B cell (primary cell): ENCODE data around the gene TDO2.

Experiments
- EZH2 ChIP-seq: IDR thresholded peaks from 2 replicates; pipeline ENCODE4 v1.6.1; 2012; ENCODE audit warnings: borderline replicate concordance, low read depth, mild to moderate bottlenecking, moderate library complexity, low read length; ENCODE audit not compliant: insufficient read depth, poor library complexity, severe bottlenecking
- TF ChIP-seq, protein P1 (sequence below): fragments of 200-600 bp; IDR thresholded peaks from one replicate; pipeline ENCODE4 v1.8.0; 2022; ENCODE audit warnings: antibody characterized with exemption, mild to moderate bottlenecking

GRCh38 chr4:155911905-155912304 lies 8.4 kb downstream of the TDO2 start:
- TF ChIP-seq, protein P1, sequence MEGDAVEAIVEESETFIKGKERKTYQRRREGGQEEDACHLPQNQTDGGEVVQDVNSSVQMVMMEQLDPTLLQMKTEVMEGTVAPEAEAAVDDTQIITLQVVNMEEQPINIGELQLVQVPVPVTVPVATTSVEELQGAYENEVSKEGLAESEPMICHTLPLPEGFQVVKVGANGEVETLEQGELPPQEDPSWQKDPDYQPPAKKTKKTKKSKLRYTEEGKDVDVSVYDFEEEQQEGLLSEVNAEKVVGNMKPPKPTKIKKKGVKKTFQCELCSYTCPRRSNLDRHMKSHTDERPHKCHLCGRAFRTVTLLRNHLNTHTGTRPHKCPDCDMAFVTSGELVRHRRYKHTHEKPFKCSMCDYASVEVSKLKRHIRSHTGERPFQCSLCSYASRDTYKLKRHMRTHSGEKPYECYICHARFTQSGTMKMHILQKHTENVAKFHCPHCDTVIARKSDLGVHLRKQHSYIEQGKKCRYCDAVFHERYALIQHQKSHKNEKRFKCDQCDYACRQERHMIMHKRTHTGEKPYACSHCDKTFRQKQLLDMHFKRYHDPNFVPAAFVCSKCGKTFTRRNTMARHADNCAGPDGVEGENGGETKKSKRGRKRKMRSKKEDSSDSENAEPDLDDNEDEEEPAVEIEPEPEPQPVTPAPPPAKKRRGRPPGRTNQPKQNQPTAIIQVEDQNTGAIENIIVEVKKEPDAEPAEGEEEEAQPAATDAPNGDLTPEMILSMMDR, result no peak
- TF ChIP-seq EZH2, result no peak
